AG04450 (cell line): ENCODE results near the gene EDDM13. TPM values are rescaled to one million over a fixed set of nuclear protein-coding genes. Genes with fewer than 3 reads are reported as not detected.

Source experiments
- CTCF ChIA-PET: fragments of 300-600, 350-600 bp; formaldehyde crosslinking; extraction: SDS; loops from one replicate; lab custom pipeline; 2022; ENCODE audit warnings: antibody characterized with exemption, inconsistent platforms; lab: Charles Lee
- POLR2A ChIA-PET: fragments of 350-600 bp; formaldehyde crosslinking; extraction: SDS; loops from one replicate; lab custom pipeline; 2021; ENCODE audit warnings: antibody characterized with exemption, inconsistent platforms; lab: Yijun Ruan, JAX
- DNase-seq: peaks from one replicate; pipeline ENCODE4 v3.0.0-alpha.2; 2011; ENCODE audit warnings: low read depth, low spot score
- H3K27ac ChIP-seq: one replicate; pipeline ENCODE4 v1.5.1; 2012; ENCODE audit warnings: low read depth, low read length, control low read depth
- H3K27me3 ChIP-seq: one replicate; pipeline ENCODE4 v1.6.0; 2012; ENCODE audit warnings: low read length; ENCODE audit not compliant: control insufficient read depth, insufficient read depth
- H3K4me3 ChIP-seq: 2 replicates; pipeline ENCODE4 v1.5.1; 2011; ENCODE audit warnings: mild to moderate bottlenecking, low read depth, low read length, control low read depth
- H3K9me3 ChIP-seq: 2 replicates; pipeline ENCODE4 v1.5.1; 2012; ENCODE audit warnings: low read length; ENCODE audit not compliant: control insufficient read depth, insufficient read depth
- CTCF ChIP-seq: IDR thresholded peaks from 2 replicates; pipeline ENCODE4 v1.5.1; 2011; ENCODE audit warnings: low read depth, low read length, control low read depth, inconsistent platforms
- polyA plus RNA-seq: library from polyadenylated mRNA; depleted of rRNA; stranded (reverse); fragments of >200 nt; gene quantifications from 2 replicates; pipeline ENCODE4 v1.2.3, GENCODE V29; 2011

Gene EDDM13
- polyA plus RNA-seq, 1 experiment = not detected

GRCh38 chr19:56314018-56314380 lies 41.5 kb downstream of the EDDM13 start:
- no peak for DNase-seq
- POLR2A ChIA-PET = interaction anchor here (0.8 to 1.6 kb wide), 3 partner anchors 19 to 61 kb away, joined by 4 to 7 read pairs (median 4); no protein-coding TSS in a partner anchor
- peak overlapping the region; percentile 95 for H3K4me3 ChIP-seq
- no peak for TF ChIP-seq CTCF
- H3K27me3 ChIP-seq = no peaks in the 10 kb centered on the region
- CTCF ChIA-PET = interaction anchor here (1.2 to 4.0 kb wide), 3 partner anchors 19 to 237 kb away, joined by 3 to 33 read pairs (median 22); no protein-coding TSS in a partner anchor
- peak overlapping the region; percentile 62 for H3K27ac ChIP-seq
- H3K9me3 ChIP-seq = no peaks in the 10 kb centered on the region; the same call in 1 of the 2 replicates

- POLR2A ChIA-PET = interaction anchor here (0.6 to 1.6 kb wide), 7 partner anchors 19 to 1851 kb away, joined by 3 to 7 read pairs (median 4); partner anchors contain the start of gene ZNF787
- peak; percentile 87 for DNase-seq
- TF ChIP-seq CTCF = no peak
- no peaks in the 10 kb centered on the region for H3K27me3 ChIP-seq
- CTCF ChIA-PET = interaction anchor here (1.2 to 4.0 kb wide), 4 partner anchors 19 to 249 kb away, joined by 3 to 33 read pairs (median 14); no protein-coding TSS in a partner anchor
- peak within 1 kb of the TSS; percentile 95 for H3K4me3 ChIP-seq
- H3K9me3 ChIP-seq = no peaks in the 10 kb centered on the region; the same call in 1 of the 2 replicates
- peak within 1 kb of the TSS; percentile 97 for H3K27ac ChIP-seq
Measured at GRCh38 chr19:56314381-56315076, 42.0 kb downstream of the EDDM13 start, which contains the start of gene ZSCAN5A. ZSCAN5A (minus strand) TSS chr19:56314839; CDS start chr19:56225046, 89,793 bp downstream.

GRCh38 chr19:56315077-56315828 lies 42.7 kb downstream of the EDDM13 start:
- TF ChIP-seq CTCF = no peak
- Histone ChIP-seq H3K27me3 (no peaks in the 10 kb centered on the region), H3K27ac (peak overlapping the region; percentile 97), H3K9me3 (no peaks in the 10 kb centered on the region), H3K4me3 (peak overlapping the region; percentile 95)
- ChIA-PET CTCF (interaction anchor here (1.2 to 4.0 kb wide), 4 partner anchors 18 to 249 kb away, joined by 3 to 33 read pairs (median 14); no protein-coding TSS in a partner anchor), POLR2A (interaction anchor here (0.6 to 1.6 kb wide), 6 partner anchors 18 to 1852 kb away, joined by 3 to 7 read pairs (median 4); partner anchors contain the start of gene ZNF787)
- DNase-seq = peak; percentile 95

- no peaks in the 10 kb centered on the region for H3K27me3 ChIP-seq
- POLR2A ChIA-PET = no interaction called here
- no peak for DNase-seq
- H3K27ac ChIP-seq = no peak overlapping the region
- no peaks in the 10 kb centered on the region for H3K9me3 ChIP-seq
- CTCF ChIA-PET = interaction anchor here (2.7 kb wide), 1 partner anchor 17 kb away, joined by 17 read pairs; no protein-coding TSS in a partner anchor
- no peak for TF ChIP-seq CTCF
- no peak overlapping the region for H3K4me3 ChIP-seq
Measured at GRCh38 chr19:56316728-56317127, 44.2 kb downstream of the EDDM13 start.
